GM21723 (cell line): Measurements from ENCODE around the gene OPTN.
"Not testable (repeated sequence)": the region's sequence is repeated elsewhere in the genome, so short reads cannot be mapped to it uniquely, and the experiment has no call there.

Source experiments
- ATAC-seq: cut with Tn5 transposase; IDR thresholded peaks from one replicate; pipeline ENCODE4 v1.9.1; 2021; ENCODE audit warnings: mild to moderate bottlenecking, moderate library complexity; ENCODE audit not compliant: unreplicated experiment

OPTN gene

DNA sequence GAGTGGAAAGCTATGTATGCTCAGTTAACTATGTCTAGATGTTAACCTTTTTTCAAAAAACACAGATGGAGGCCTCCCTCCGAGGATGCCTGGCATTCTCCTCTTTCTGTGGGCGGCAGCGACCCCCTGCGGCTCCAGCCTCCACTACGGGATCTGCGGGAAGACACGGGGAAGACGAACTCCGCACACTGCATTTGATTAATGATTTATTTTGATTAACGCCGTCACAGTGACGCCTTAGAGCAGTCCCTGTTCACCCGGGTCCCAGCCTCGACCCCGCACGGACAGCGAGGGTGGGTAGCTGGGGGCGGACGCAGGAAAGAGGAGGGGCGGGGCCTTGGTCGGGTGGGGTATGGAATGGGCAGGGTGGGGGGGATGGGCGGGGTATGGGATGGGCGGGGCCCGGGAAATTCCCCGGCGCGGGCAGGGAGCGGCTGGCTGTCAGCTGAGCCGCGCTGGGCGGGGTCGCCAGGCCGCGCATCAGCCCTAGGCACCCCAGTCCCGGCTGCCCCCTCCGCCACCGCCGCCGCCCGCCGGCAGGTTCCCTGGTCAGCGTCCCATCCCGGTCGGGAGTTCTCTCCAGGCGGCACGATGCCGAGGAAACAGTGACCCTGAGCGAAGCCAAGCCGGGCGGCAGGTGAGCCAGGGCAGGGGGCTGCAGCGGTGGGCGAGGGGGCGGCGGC lies at the start of gene OPTN:
Gene OPTN, plus strand, starts transcription at position 498 of the 683 bp plus-strand sequence. CDS start 8,960 bp downstream, outside the sequence.
- peak; percentile 78 for ATAC-seq

DNA sequence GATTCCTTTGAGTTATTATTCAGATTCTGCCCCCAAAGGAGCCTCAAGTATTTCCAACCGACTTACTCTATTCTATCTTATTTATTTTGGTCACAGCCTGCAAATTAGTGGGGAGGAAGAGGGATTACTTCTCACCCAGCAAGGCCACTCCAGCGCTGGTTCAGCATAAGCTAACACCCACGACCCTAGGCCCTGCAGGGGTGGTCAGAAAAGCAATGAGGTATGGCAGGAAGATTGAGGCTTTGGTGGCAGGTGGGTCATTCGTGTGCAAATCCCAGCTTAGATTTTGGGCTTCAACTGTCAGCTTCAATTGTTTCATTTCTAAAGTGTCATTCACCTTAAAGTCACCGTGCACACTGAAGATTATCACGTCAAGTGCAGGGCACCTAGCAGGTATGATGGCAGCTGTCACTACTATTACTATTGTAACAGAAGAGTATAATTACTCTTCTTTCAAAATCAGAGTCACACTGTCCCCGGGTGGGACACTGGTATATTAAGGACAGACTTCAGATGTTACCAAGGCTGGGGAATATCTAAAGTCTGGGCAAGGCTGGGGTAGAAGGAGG lies 48.8 kb upstream of the OPTN start:
- ATAC-seq, result no peak

DNA sequence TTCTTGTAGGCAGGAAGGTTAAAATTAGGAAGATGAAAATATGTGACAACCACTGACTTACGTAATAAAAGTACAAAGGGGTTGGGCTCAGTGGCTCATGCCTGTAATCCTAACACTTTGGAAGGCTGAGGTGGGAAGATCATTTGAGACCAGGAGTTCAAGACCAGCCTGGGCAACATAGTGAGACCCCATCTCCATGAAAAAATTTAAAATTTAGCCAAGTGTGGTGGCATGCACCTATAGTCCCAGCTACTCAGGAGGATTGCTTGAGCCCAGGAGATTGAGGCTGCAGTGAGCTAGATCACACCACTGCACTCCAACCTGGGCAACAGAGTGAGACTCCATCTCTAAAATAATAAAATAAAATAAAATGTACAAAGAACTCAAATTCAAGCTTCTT lies 46.8 kb upstream of the OPTN start:
- not testable (repeated sequence) for ATAC-seq

DNA sequence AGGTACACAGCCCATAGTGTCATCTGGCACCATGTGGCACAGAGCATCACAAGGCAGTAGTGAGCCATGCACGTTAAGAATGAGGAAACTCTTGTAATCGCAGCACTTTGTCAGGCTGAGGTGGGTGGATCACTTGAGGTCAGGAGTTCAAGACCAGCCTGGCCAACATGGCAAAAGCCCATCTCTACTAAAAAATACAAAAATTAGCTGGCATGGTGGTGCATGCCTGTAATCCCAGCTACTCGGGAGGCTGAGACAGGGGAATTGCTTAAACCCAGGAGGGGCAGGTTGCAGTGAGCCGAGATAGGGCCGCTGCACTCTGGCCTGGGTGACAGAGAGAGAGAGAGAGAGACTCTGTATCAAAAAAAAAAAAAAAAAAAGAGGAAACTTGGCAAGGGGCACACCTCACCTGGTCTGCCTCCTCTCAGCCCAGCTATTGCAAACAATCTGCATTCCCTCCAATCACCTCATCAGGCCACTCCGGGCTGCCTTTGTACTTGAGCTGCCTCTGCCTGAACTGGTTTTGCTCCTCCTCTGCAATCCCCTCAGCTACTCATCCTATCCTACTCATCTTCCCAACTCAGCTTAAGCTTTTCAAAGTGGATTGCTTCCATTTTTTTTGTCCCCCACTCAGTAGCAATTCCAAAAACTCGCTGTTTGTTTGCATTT lies 46.0 kb upstream of the OPTN start:
- ATAC-seq, result no peak

DNA sequence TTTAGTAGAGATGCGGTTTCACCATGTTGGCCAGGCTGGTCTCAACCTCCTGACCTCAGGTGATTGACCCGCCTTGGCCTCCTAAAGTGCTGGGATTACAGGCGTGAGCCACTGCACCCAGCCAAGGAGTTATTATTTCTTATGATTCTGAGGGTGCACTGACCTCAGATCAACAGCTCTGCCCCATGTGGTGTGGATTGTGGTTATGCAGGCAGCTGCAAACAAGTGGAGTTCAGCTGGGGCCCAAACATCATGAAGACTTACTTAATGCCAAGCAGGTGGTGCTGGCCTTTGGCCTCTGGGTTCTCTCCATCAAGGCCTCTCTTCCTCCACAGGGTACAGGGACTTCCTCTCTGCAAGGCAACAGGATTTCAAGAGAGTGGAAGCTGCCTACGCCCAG lies 45.1 kb upstream of the OPTN start:
- no peak for ATAC-seq

DNA sequence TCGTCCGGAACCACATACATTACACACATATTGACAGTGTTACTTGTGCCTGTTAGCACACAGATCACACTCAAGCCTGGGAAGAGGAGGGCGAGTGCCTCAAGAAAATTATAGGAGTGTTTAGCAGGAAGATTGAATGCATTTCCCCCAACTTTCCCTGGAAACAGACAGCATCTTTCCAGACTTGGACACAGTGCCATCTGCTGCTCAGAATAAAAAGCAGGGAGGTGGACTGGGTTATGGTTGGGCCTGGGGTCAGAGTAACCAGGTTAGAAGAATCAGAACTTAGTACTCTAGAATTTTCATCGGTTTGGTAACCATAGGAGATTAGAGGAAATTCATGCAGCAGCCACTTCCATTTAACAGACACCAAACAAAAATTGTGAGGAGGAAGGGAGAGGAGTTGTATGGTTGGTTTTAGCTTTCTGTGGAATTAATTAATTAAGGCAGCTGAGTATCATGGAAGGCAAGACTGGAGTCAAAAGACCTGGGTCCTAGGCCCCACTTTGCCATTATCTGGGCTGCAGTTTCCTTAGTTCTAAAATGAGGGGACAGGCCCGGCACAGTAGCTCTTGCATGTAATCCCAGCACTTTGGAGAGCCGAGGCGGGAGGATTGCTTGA lies 43.4 kb upstream of the OPTN start:
- ATAC-seq, result no peak

DNA sequence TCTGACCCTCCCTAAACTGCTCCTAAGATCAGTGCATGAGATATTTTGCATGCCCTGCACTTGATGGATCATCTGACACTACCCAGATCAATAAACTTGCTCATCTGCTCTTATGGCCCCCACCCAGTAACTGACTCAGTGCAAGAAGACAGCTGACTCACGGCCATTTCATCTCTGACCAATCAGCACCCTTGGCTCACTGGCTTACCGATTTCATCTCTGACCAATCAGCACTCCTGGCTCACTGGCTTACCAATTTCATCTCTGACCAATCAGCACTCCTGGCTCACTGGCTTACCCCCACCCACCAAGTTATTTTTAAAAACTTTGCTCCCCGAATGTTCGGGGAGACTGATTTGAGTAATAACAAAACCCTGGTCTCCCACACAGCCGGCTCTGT lies 37.2 kb upstream of the OPTN start:
- ATAC-seq, result no peak

DNA sequence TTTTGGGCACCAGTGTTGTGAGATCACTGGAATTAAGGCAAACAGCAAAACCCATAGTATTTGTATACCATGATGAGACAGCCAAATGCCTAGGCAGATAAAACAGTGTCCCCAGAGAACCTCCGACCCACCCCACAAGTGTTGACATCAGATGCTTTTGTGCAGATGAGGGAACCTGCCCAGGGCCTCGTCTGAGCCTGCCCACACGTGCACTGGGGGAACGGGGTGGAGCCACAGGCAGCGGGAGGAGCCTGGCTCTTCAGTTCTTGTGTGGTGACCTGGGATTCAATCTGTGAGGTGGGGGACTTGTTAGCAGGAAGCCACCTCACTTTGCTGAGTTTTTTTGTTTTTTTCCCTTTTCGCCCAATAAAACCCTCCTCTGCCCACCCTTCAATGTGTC lies 33.4 kb upstream of the OPTN start:
- ATAC-seq, result no peak

DNA sequence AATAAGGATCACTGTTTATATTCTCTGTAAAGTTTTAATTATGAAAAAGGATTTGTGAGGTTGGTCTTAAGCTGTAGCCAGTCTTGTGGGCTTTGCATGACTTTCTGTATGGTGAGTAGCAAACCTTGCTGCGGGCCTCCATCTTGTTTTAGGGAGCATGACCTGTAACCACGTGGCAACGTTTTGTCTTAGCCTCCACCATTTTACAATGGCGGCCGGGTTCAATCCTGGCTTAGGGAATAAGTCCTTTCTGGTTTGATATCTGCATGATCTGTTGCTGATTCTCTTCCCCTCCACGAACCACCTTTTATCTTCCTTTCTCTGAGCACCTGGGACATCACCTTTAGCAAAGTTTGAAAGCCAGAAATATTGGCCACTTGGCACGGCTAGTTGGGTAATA lies 32.5 kb upstream of the OPTN start:
- no peak for ATAC-seq

DNA sequence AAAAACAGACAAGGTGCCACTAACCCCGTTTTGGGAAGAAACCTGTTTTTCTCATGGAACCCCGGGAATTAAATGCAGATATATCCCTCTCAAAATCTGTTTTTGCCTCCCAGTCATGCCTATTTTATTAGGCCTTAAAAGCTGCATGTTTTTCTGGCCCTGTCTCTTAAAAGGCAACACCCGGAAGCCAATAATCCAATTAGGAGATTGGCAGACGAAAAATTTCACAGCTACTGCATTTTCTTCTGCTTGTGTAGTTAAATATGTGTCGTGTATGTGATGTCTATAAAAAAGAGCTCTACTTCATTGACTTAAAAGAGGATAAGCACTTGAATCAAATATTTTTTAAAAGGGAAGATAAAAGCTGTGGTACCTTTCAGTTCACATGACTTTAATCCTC lies 31.9 kb upstream of the OPTN start:
- ATAC-seq, result no peak

DNA sequence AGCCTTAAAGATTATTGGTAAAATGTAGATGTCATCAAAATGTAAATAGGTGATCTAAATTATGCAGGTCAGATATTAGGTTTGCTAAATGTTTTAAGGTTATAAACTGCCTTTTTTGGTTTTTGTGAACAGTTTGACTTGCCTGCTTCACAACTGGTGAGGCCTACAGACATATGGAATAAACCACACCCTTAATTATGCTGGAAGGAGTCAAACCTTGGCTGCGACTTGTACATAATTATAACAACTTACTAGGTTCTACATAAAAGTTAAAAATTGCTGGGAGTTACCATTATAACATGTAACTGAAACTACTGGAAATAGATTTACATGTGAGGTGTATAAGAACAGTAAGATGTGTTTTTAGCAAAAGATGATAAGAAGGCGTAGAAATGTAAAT lies 31.5 kb upstream of the OPTN start:
- ATAC-seq, result no peak

DNA sequence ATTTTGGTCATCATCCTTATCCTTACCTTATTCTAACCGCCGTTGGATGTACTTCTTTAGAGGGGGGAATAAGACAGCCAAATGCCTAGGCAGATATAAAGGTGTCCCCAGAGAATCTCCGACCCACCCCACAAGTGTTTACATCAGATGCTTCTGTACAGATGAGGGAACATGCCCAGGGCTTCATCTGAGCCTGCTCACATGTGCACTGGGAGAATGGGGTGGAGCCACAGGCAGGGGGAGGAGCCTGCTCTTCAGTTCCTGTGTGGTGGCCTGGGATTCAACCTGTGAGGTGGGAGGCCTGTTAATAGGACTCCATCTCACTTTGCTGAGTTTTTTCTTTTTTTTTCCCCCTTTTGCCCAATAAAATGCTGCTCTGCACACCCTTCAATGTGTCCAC lies 27.6 kb upstream of the OPTN start:
- ATAC-seq, result no peak

DNA sequence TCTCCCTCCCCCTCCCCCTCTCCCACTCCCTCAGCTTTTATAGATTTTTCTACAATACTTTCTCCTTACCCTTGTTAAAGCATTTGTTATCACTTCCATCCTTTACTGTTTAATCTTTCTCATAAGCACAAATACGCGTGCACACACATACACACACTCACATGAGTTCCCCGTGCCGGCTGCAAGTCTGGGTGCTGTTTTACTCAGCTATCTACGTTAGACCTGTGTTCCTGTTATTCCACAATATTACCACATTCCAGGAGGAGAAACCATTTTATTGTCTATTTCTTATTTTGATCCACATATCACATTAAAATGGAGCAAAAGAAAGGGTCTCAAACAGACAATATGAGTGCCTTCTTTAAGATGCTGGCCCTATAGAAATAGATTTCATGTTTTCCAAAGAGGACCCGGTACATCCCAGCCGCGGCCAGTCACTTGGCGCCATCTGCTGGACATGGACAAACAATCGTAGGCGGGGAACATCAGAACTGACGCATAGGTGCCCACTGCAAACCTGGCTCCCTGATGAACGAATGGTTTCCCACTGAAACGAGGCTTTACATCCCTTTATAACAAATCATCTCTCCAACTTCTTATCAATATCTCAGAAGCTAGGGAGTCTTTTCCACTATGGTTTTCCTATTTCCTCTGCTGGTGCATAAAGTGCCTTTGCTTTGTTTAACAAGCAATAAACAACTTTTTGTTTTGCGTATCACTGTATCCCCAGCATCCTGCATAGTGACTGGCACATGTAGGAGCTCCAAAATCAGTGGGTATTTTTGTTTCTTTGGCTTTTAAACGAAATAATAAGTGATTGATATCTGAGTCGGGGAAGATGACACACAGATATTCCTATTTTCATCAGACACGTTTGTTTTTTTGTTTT lies 25.2 kb upstream of the OPTN start:
- no peak for ATAC-seq

DNA sequence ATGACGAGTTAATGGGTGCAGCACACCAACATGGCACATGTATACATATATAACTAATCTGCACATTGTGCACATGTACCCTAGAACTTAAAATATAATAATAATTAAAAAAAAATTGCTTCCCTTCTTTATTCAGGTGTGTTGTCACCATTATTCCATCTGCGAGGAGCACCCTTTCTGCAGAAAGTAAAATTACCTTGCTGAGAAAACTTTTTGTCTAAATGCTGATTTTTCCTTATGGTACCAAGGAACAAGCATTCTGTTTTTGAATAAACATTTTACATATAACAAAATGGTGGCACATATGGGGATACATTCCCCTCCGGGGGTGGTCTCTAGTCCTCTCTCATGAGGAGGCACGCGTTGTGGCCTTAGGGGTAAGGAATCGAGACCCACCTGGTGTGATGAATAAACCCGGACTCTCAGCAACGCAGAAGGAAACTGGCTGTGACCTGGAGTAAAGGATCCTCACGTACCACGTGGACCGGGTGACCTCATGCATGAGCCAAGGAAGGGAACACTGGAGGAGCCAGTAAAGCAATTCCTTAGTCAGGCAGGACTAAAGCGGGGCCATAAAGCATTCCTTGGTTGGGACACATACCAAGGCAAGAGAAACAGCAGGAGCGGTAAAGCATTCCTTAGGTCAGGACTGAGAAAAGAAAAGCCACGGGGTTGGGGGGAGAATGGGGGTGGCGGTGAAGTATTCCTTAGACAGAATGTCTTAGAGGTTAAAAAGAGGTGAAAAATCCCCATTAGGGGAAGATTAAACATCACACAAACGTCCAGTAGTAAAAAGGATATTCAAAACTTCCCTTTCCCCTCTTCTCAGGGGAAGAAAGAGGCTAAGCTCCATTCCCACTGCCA lies 20.8 kb upstream of the OPTN start:
- ATAC-seq, result no peak

DNA sequence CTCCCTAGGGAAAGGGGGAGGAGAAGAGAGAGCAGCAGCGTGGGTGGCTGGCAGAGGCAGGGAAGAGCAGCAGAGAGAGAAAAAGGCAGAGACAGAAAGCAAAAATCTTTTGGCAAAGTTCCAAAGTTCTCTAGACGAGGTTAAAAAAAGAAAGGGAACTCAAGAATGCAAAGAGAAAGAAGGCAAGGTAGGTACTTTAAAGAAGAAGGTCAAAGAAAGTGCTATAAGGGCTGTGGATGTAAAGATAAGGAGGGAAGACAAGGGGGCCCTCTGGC lies 20.2 kb upstream of the OPTN start:
- ATAC-seq, result no peak

DNA sequence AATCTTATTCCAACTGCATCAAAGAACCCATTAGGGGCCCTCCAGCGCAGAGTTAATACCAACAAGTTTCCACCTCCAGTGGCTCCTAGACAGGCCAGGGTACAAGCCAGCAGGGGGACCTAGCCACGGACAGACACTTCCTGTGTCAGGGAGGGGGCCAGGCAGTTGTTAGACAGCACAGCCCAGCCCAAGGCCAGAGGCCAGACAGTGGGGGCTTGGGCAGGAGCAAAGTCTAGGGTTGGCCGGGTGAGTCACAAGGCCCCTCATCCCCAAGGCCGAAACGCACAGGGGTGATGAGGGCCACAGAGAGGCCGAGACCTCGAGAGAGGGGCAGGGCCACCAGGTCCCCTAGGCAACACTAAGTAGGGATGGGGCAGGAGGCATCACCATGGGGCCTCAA lies 19.3 kb upstream of the OPTN start:
- no peak for ATAC-seq

DNA sequence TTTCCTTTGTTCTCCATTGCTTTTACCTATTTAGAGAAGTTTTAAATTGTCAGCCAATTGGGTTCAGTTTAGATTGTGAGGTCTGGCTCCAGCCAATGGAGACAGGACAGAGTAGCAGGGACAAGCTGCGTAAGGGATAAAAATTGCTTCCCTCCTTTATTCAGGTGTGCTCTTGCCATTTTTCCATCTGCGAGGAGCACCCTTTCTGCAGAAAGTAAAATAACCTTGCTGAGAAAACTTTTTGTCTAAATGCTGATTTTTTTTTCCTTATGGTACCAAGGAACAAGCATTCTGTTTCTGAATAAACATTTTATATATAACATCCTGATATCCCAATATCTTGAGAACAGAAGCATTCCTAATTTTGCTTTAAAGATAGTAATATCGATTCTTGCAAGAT lies 16.3 kb upstream of the OPTN start:
- ATAC-seq, result not testable (repeated sequence)

DNA sequence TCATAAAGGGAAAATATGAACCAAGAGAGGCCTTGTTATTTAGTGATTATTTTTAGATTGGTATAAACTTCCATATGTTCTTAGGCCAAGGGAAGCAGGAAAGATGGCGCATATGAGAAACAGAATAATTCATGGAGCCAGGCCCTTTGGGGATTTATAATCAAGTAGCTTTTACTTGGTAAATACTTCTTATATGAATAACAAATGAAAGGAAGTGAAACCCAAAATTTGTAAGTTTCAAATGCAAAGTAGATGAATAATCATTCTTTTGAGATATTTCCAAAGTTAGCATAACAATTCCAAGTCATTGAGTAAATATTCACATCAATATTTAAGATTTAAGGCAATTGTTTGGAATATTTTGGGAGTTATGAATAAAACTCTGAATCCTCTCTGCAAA lies 13.9 kb upstream of the OPTN start:
- ATAC-seq, result no peak

DNA sequence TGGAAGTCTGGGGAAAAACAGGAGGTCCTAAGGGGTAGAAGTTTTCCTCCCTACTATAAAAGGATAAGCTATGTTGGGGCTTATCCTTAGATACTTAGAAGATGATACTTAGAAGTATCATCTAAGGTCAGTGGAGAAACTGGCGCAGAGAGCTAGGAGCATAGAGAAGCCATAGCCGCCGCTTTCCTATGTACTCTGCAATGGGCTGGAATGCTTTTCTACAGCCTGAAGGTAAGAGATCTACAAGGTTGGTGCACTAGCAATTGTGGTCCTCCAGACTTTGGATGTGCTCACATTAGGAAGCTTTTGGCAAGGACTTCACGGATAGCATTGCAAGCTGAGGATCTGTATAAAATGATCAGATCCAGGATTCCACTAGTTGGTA lies 12.4 kb upstream of the OPTN start:
- ATAC-seq, result no peak

DNA sequence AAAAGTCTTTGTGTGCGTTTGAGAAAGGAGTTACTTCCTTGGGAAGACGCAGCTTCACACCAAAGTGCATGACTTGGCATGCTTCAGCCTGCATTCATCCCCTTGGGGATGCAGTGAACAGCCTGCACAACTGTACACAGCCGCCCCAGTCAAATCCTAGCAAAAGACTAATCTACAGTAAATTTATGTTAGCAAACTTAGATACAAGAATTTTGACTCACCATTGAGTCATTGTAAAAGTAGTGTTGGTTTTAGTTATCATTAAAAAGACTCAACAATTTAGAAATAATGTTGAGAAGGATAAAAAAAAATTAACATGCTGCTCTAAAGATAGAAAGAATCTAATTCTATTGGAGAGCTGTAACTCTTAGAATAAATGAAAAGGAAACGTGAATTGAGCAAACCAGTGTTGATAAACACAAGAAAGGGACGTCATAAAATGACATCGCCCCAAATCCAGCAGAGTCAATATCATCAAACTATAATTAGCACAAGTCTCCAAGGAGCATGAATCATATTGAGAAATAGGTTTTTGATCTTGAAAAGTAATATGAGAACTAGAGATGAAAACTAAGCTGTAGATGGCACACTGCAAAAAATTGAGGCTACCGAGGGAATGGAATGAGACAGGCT lies 11.9 kb upstream of the OPTN start:
- ATAC-seq, result no peak
